Inflammatory macrophage treated with lipopolysaccharide for 4 hours (primary cell): ENCODE data around the gene CD38.
A peak's percentile ranks its signal among the peaks of the same experiment; 100 is the strongest.
"Not testable (repeated sequence)": the region's sequence is repeated elsewhere in the genome, so short reads cannot be mapped to it uniquely, and the experiment has no call there.

Experiments used
- DNase-seq: peaks from one replicate; pipeline ENCODE4 v3.0.0-alpha.2; 2020

The CD38 gene

GRCh38 chr4:15778289-15779241 is at the start of gene CD38:
TSS of gene CD38 (plus strand) at chr4:15778328. CDS start at chr4:15778415, 87 bp downstream.
- peak; percentile 86 for DNase-seq

GRCh38 chr4:15729910-15730533 is 48.1 kb upstream of the CD38 start:
- DNase-seq, result peak; percentile 62

GRCh38 chr4:15733061-15733460 is 45.1 kb upstream of the CD38 start:
- not testable (repeated sequence) for DNase-seq

- DNase-seq, result no peak
Measured at GRCh38 chr4:15735536-15735935, 42.6 kb upstream of the CD38 start.

GRCh38 chr4:15736514-15737050 is 41.5 kb upstream of the CD38 start:
- DNase-seq, result no peak

GRCh38 chr4:15737255-15737654 is 40.9 kb upstream of the CD38 start:
- DNase-seq, result no peak

GRCh38 chr4:15738877-15739276 is 39.3 kb upstream of the CD38 start:
- DNase-seq, result peak; percentile 58

- DNase-seq, result no peak
Measured at GRCh38 chr4:15740764-15741404, 37.2 kb upstream of the CD38 start.

- DNase-seq, result no peak
Measured at GRCh38 chr4:15742083-15742582, 36.0 kb upstream of the CD38 start.

GRCh38 chr4:15742637-15743036 is 35.5 kb upstream of the CD38 start:
- DNase-seq, result no peak

- no peak for DNase-seq
Measured at GRCh38 chr4:15744016-15744545, 34.0 kb upstream of the CD38 start.

GRCh38 chr4:15746110-15746509 is 32.0 kb upstream of the CD38 start:
- no peak for DNase-seq

- no peak for DNase-seq
Measured at GRCh38 chr4:15749001-15749400, 29.1 kb upstream of the CD38 start.

- DNase-seq, result no peak
Measured at GRCh38 chr4:15751153-15751552, 27.0 kb upstream of the CD38 start.

GRCh38 chr4:15753081-15753480 is 25.0 kb upstream of the CD38 start:
- no peak for DNase-seq

GRCh38 chr4:15753786-15754185 is 24.3 kb upstream of the CD38 start:
- no peak for DNase-seq

GRCh38 chr4:15754323-15754722 is 23.8 kb upstream of the CD38 start:
- DNase-seq, result no peak

GRCh38 chr4:15755321-15756155 is 22.6 kb upstream of the CD38 start:
- no peak for DNase-seq

GRCh38 chr4:15756361-15756861 is 21.7 kb upstream of the CD38 start:
- peak; percentile 65 for DNase-seq

GRCh38 chr4:15757054-15757453 is 21.1 kb upstream of the CD38 start:
- DNase-seq, result no peak

GRCh38 chr4:15758294-15758693 is 19.8 kb upstream of the CD38 start:
- DNase-seq, result no peak

GRCh38 chr4:15762460-15762859 is 15.7 kb upstream of the CD38 start:
- peak; percentile 20 for DNase-seq
